C4-2B (cell line): ENCODE measurements around the gene HECW1.

Experiments used
- H3K27ac ChIP-seq: fragments of 450-650 bp; 2 replicates; pipeline ENCODE4 v1.5.1; 2017
- ZFX ChIP-seq: fragments of 450-650 bp; IDR thresholded peaks from 2 replicates; pipeline ENCODE4 v1.6.1; 2017
- TF ChIP-seq, protein P1 (sequence below): fragments of 450-650 bp; conservative IDR thresholded peaks from 2 replicates; pipeline ENCODE4 v1.5.1; 2017; ENCODE audit warnings: mild to moderate bottlenecking

Gene HECW1

DNA sequence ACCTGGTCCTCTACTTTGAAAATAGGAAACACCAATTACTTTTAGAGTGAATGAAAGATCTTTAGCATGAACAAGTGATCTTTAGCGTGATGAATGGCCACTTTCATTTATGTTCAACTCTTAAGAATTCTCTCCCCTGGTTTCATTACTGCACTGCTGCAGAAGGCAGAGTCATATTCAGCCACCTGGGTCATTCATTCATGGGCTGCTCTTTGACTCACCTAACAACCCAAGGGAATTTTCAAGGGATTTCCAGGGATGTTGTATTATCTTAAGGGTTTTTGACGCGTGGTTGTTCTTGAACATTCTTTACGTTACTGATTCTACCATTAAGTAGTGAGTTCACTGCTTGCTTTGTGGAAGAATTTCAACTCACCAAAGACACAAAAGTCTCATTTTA lies 383.1 kb downstream of the HECW1 start:
- H3K27ac ChIP-seq = no peak overlapping the region
- TF ChIP-seq, protein P1, sequence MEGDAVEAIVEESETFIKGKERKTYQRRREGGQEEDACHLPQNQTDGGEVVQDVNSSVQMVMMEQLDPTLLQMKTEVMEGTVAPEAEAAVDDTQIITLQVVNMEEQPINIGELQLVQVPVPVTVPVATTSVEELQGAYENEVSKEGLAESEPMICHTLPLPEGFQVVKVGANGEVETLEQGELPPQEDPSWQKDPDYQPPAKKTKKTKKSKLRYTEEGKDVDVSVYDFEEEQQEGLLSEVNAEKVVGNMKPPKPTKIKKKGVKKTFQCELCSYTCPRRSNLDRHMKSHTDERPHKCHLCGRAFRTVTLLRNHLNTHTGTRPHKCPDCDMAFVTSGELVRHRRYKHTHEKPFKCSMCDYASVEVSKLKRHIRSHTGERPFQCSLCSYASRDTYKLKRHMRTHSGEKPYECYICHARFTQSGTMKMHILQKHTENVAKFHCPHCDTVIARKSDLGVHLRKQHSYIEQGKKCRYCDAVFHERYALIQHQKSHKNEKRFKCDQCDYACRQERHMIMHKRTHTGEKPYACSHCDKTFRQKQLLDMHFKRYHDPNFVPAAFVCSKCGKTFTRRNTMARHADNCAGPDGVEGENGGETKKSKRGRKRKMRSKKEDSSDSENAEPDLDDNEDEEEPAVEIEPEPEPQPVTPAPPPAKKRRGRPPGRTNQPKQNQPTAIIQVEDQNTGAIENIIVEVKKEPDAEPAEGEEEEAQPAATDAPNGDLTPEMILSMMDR = no peak
- no peak for TF ChIP-seq ZFX

DNA sequence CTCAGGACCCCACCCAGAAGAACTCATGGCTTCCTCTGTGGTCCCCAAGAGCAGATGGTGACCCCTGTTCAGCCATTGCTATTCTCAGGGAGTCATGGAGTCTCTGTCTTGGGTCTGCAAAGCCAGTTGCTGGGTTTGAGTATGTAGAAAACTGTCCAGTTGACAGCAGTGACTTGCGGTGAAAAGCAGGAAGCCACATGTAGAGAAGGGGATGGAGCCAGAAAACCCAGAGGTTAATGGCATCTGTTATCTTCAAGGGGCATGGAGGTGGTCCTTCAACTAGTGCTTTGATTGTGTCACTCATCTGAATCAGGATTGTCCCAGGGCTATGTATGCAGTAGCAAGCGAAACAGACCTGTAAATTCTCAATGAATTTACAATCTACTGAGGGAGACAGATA lies 384.1 kb downstream of the HECW1 start:
- TF ChIP-seq ZFX = no peak
- TF ChIP-seq, protein P1 = no peak
- H3K27ac ChIP-seq = no peak overlapping the region

DNA sequence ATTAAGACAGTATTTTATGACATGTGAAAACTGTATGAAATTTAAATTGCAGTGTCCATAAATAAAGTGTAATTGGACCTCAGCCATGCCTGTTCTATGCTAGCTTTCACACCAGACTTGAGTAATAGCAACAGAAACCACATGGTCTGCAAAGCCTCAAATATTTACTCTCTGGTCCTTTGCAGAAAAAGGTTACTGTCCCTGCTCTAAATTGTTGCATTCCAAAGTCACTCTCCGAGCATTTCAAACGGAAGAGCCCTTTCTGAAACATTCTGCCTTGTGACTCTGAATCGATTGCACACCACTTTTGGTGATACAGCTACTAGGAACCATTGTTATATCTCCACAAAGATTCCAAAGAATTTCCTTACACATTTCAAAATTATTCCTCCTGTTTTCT lies 389.4 kb downstream of the HECW1 start:
- H3K27ac ChIP-seq = no peak overlapping the region
- TF ChIP-seq, protein P1 = no peak
- no peak for TF ChIP-seq ZFX

DNA sequence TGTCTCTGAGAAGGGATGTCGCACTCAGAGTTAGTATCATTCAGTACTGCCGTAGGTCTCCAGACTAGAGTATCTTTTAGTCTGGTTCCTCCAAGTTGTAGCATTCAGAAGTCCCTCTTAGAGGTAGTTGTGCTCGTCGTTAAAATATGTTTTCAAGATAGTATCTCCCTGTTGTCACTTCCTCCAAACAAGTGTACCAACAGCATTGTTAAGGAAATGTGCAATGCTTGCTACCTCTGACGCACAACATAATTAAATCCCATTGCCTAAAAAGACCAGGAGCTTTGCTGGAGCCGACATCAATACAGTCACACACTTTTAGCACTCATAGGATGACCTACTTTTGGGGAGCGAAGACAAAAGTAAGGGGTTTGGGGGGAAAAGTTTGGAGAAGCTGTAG lies 390.5 kb downstream of the HECW1 start:
- TF ChIP-seq ZFX = no peak
- TF ChIP-seq, protein P1 = no peak
- H3K27ac ChIP-seq = no peak overlapping the region

DNA sequence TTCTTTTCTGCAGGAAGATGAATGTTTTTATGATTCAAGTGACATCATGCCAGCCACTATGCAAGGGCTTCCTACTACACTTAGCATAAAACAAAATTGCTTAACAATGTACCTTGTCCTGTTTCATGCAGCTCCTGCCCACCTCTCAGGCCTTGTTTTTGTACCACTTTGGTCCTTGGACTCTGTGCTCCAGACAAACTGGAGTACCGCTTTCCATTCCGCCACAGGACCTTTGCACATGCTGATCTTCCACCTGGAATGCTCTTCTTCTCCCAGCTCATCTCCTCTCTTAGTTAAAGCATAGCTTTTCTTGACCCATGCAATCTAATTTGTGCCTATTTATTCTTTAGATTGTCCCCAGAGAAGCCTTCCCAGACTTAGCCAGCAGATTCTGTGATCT lies 393.0 kb downstream of the HECW1 start:
- no peak overlapping the region for H3K27ac ChIP-seq
- TF ChIP-seq, protein P1 = no peak
- TF ChIP-seq ZFX = no peak

DNA sequence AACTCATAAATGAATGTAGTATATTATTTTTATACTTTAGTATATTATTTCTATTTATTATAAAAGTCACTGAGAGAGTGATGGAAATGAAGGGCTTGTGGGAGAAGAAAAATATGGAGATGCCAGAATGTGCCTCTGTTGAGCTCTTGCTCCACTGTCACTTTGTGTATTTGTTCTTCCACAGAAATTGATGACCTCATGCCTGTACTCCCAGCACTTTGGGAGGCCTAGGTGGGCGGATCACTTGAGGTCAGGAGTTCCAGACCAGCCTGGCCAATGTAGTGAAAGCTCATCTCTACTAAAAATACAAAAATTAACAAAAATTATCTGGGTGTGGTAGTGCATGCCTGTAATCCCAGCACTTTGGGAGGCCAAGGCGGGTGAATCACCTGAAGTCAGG lies 394.0 kb downstream of the HECW1 start:
- TF ChIP-seq, protein P1 = no peak
- TF ChIP-seq ZFX = no peak
- H3K27ac ChIP-seq = no peak overlapping the region

DNA sequence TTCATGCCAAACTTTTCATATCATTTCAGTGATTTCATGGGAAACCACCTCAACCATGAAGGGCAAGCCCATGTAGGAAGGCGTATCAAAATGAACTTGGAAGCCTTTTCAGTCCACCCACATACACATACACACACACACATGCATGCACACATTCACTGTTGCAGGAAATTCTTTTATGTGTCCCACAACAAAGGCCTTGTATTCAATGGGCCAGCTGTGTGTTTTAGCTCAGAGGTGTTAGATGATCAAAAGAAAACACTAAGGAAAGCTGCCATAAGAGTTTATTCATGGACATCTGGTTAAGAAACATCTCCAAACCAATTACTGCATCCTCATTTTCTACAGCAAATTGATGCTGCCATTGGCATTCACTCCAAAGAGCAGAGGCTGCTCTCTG lies 396.0 kb downstream of the HECW1 start:
- no peak overlapping the region for H3K27ac ChIP-seq

More for the DNA sequence above, 396.0 kb downstream of the HECW1 start:
- TF ChIP-seq, protein P1 = no peak
- no peak for TF ChIP-seq ZFX
